ENCODE results near the gene EGFR.
A peak's percentile ranks its signal among the peaks of the same experiment; 100 is the strongest.

The EGFR gene

DNA sequence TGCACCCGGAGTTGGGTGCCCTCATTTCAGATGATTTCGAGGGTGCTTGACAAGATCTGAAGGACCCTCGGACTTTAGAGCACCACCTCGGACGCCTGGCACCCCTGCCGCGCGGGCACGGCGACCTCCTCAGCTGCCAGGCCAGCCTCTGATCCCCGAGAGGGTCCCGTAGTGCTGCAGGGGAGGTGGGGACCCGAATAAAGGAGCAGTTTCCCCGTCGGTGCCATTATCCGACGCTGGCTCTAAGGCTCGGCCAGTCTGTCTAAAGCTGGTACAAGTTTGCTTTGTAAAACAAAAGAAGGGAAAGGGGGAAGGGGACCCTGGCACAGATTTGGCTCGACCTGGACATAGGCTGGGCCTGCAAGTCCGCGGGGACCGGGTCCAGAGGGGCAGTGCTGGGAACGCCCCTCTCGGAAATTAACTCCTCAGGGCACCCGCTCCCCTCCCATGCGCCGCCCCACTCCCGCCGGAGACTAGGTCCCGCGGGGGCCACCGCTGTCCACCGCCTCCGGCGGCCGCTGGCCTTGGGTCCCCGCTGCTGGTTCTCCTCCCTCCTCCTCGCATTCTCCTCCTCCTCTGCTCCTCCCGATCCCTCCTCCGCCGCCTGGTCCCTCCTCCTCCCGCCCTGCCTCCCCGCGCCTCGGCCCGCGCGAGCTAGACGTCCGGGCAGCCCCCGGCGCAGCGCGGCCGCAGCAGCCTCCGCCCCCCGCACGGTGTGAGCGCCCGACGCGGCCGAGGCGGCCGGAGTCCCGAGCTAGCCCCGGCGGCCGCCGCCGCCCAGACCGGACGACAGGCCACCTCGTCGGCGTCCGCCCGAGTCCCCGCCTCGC, at the start of gene EGFR:
Gene EGFR, plus strand, starts transcription at position 657 of the 830 bp plus-strand sequence. CDS start 261 bp downstream, outside the sequence.
- DNase-seq: peak; percentile 28

DNA sequence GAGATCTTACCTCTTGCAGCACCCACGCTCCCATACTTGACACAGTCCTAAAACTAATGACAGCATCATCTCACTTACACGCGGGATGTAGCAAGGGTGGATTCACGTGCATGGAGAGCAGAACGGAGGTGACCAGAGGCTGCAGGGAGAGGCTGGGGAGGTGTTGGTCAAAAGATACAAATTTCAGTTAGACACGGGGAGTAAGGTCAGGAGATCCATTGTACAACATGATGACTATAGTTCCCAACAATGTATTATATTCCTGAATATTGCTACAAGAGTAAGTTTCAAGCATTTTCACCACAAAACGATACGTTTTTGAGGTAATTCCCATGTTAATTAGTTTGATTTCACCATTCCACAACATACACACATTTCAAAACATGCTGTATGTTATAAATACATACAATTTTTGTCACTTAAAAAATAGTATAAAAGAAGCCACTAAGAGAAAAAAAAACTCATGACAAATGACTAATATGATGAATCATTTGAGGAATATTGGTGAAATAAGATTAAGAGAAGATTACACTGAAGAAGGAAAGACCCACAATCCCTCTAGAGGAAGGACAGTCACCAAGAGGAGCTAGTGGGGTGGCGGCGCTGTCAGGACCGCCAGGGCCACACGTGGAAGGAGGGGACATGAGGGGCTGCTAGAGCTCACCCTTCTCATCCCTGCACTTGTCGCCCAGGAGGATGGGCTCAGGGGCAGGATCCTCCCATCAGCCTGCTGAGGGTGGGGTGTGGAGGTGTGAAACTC, 49.4 kb upstream of the EGFR start:
- no peak for DNase-seq

DNA sequence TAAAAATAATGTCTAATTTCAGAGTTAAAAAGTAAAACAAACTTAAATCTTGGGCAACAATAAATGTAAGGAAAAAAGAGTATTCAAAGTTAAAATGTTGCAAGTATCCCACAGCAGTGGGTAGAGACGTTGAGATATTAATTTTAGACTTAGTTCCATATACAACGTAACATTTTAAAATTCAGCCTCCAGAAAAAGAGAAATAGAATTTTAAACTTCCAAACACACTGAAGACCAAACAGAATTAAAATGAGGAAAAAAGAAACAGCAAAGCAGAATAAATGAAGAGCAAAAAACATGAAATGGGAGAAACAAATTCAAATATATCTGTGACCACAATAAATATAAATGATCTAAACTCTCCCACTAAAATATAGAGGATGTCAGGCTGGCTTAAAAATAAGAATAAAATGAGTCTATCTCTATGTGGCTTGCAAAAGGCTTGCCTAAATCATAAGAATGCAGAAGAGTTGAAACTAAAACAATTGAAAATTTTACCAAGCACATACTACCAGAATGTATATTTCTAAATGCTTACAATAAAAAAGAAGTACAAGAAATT, 46.0 kb upstream of the EGFR start:
- DNase-seq: no peak

DNA sequence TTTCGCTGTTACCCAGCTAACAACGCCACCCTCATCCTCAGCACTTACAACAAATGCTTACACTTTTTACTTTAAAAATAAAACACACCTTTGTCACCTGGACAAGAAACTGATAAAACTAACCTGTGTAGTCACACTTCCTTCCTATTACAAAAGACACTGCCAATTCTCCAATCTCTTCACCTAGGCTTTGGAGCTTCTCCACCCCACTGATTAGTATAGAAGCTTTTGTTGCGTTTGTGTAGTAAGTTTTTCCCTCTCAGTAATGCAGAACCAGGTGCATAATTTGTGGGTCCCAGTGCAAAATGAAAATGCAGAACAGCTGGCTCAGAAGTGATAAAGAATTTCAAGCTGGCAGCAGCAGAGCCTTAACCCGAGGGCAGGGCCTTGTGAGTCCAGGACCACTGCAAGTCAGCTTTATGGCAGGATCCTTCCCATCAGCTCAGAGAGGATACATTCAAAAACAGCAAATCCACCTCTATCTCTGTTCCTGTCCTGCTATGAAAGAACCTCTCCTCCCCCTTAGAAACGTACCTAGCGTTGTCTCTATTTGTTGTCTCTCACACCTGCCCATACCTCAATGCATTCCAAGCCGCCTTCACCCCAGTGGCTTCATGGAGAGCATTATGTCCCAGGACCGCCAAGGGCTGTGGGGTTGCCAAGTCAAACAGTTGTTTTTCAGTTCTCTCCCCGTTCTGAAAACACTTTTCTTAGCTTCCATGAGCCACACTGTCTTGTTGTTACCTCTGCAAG, 40.3 kb upstream of the EGFR start:
- DNase-seq: no peak

DNA sequence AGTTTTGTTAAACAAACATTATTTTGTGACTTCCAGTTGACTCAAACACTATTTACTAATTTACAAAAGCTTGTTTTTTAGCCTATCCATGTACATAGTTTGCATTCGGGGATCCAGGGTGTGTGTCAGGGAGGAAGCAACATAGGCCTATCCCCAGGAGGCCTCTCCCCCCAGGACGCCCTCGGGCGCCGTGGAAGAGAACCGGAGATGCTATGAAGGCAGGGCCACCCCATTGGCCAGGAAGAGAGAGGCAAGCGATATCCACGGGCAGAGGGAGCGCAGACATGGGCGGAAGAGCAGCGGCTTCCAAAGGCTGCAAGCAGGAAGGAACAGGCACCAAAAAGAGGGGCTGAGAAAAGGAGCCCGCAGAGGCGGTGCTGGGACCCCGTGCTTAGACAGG, 38.3 kb upstream of the EGFR start:
- DNase-seq: no peak

DNA sequence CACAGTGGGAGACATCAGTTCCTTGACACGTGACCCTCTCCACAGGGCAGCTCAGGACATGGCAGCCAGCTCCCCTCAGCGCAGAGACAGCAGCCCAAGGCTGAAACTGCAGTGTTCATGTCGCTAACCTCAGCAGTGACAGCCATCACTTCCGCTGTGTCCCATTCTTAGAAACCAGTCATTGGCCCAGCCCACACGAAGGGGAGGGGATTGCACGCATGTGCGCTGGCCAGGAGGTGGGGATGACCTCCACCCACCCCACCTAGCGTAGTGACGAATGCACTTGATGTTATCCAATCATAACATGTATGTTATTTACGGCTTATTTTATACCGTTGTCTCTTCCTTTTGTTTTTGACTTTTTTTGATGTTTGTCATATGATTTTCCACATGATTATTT, 36.9 kb upstream of the EGFR start:
- DNase-seq: no peak

DNA sequence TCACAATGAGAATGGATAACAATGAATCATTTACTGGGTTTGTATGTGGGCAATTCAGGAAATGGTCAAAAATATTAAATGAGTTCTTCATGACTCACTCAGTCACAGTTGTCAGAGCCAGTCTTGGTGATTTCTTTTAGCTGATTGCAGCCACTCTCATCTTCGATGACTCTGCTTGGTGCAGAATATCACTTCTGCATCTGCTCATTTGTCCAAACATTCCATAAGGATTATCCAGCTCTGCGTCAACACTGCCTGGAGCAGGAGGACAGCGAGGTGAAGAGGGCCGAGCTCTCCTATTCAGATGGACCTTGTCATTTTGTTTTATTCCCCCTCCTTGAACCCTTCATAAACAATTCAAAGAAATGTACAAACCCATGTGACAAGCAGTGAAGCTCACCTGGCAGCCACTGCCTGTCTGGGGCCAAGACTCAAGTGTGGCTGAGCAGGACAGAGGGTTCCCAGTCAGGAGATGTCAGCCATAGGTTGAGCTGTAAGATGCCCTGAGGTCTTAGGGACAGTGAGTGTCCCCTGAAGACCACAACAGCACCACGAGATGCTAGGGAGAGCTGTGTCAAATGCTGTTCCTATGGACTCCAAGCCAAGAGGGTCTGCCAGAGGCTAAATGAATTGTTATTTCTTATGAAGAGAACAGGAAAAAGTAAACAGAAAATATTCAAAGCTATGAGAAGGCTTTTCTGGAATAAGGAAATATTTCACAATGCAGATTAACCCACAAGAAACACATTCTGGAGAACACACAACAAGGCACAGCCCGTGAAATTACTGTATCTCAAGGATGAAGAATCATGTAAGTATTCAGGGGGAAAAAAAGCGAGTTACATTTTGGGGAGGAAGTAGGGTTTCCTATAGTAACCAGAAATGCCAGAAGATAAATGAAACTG, 33.1 kb upstream of the EGFR start:
- DNase-seq: no peak

DNA sequence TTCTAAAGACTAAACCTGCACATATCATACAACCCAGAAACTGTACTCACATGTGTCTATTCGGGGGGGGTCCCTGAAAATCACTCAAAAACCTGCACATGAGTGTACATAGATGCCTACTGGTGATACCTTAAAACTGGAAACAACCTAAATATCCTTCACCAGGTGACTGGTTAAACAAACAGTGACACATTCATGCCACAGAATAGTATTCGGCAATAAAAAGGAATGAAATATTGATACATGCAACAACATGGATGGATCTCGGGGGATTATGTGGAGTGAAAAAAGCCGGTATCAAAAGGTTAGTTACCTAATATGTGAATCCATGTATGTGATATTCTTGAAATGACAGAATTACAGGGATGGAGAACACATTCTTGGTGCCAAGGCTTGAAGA, 32.1 kb upstream of the EGFR start:
- no peak for DNase-seq

DNA sequence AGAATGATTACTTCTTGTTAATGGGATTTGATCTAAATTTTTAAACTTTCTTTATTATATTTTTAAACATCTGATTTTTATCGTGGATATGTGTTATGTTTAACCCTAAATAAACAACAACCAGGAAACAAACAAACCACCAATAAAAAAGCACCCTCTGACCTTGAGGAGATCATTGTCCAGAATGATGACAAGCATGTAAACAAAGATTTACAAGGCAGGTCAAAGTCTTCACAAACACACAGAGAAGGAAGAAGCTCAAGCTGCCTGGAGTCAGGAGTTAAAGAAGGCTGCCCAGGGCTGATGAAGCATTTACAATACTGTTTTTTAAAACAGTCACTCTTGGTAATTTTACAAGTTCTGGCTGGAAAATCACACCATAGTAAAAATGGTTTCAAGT, 31.0 kb upstream of the EGFR start:
- no peak for DNase-seq

DNA sequence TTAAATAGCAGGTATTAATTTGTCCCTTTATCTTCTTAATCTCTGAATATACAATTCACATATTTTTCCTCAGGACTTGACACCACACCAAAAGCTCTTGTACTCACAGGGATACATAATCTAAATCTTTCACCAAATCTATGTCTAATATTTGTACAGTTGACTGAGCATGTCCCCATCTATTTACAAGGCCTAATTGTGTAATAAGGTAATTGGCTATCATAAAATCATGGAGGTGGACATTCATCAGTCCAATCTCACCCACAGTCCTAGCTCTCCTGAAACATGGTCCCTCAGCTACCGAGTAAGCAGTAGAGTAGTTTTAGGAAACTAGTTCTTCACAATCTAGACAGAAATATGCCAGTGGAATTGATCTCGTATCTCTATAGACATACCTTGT, 30.3 kb upstream of the EGFR start:
- DNase-seq: no peak

DNA sequence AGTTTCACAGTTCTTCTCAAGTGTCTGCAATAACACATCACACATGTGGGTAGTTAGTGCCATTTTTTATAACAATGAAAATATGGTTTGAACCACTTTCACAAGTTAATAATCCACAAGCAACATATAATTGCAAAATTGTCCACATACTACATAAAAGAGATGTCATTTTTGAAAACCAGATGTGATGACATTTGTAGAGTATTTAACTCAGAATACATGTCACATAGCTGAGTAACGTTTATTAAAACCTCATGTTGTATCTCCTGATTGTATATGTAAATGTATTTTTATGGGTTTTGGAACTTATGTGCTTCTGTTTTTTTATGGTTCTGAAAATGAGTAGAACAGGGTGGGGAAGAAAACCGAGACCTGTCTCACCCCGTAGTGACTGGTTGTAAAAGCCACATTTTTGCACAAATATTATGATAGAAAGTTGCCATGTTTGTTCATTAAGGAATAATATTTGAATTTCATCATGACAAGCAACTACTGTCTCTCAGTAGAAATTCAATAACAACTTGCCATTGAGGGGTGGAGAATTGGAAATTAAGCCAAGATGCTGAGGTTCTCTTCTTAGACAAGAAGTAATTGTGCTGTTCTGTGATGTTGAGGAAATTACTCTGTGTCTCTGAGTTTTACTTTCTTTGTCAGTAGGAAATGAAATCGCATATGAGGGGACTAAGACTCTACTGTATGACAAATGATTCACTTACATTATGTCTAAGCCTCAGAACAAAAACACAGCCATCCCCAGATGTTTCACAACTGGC, 29.2 kb upstream of the EGFR start:
- DNase-seq: no peak

DNA sequence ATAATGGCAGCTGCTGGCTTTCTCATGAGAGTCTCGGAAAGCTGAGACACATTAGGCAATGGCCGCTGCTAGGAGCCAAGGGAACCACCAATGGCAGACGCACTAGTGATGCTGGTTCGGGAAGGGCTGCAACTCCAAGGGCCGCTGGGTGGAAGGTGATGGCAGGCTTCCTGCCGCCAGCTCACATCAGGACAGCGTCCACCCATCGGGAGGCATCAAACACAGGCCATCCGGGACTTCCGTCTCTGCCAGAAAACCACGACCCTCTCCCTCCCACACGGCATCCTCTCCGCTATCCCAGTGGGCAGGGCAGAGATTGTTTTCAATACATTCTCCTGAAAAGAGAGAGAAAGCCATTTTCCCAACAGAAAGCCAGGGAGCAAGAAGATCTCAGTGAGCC, 27.5 kb upstream of the EGFR start:
- no peak for DNase-seq

DNA sequence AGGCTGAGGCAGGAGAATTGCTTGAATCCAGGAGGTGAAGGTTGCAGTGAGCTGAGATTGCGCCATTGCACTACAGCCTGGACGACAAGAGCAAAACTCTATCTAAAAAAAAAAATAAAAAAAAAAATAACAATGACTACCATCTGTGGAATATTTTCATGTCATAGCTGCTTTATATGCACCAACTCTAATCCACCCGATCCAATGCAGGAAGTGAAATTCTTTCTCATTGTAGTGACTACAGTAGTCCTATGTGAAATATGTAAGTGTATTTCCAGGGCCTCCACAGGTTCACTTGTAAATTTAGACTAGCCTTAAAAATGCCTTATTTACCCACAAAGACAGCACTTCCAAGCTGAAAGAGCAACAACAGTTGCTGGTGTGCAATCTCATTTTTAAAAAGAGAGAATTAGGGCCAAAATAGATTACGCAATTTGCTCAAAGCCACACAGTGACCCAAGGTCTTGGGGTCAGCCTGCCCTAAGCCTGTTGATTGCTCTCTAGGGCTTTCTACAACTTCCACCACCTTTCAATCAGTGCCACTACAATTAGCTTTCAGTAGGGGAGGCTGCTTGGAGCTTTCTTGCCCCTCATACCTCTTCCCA, 25.8 kb upstream of the EGFR start:
- no peak for DNase-seq

DNA sequence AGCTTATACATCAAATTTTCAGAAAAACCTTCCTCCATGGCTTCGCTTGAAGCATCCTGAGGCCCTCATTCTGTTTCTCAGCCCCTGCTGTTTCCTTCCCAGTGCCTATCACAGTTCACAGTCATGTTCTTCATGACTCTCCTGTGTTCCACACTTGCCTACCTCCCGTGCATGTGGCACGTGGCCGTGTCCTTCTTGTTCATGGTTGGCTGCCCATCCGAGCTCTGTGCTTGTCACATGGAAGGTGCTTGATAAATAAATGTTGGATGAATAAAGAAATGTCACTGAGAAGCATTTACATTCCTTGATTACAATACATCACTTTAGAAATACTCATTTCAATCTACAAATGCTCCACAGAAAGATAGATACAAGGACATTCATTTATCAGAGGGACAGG, 23.7 kb upstream of the EGFR start:
- no peak for DNase-seq

DNA sequence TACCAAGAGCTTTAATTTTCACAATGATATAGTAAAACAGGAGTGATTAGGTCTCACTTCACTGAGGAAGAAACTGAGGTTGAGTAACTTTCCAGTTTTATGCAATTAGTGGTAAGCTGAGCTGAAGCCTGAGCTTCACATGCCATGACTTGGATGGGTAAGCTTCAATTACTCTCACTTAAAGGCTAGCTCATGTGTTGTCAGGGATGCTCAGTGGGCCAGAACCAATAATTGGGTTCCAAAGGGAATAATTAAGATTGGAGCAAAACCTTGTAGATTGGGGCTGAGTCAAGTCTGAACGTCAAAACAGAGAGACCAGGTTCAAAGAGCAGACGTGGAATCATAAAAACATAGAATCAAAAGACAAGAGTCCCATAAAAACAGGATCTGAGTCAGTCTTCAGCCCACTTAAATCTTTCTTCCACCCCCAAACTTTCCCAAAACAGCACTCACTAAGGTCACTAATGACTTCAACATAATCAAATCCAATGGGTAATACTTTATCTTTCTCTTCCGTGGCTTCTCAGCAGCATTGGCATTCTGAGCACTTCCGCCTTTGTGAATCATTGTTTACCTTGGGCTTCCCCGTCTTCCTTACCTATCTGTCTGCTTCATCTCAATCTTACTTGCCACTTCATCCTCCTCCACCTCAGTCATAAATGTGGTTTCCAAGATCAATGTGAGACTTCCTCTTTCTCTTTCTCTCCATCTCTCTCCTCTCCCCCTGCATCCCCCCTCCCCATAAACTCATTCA, 23.0 kb upstream of the EGFR start:
- no peak for DNase-seq

DNA sequence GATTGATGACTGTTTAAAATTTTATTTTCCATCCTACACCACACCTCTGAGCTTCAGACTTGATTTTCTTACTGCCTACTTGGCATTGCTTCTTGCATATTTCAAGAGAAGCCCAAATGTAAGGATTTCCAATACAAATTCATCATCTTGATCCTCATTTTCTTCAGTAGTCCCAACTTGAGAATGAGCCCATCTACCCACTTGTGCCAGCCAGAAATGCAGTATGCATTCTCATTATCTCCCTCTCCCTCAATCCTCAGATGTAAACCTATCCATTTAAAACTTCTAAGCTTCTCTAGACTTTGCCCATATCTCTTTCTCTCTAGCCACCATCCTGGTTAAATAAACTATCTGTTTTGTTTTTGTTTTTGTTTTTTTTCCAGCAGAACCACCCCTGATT, 22.4 kb upstream of the EGFR start:
- no peak for DNase-seq

DNA sequence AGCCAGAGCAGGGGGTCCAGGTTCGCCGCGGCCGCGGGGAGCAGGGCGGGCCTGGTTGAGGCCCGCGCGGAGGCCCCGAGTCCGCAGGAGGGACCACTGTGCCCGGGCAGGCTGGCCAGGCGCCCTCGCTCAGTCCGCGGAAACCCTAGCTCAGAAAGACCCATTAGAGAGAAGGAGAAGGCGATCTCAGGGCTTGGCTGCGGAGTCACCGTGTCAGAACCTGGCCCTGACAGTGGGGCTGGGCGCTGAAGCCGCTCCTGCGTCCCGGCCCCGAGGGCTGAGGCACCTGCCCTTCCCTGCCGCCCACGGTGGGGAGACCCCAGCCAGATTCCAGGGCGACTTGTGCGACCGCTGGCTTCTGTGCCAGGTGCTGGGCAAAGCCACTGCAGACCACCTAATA, 14.2 kb upstream of the EGFR start:
- DNase-seq: no peak

DNA sequence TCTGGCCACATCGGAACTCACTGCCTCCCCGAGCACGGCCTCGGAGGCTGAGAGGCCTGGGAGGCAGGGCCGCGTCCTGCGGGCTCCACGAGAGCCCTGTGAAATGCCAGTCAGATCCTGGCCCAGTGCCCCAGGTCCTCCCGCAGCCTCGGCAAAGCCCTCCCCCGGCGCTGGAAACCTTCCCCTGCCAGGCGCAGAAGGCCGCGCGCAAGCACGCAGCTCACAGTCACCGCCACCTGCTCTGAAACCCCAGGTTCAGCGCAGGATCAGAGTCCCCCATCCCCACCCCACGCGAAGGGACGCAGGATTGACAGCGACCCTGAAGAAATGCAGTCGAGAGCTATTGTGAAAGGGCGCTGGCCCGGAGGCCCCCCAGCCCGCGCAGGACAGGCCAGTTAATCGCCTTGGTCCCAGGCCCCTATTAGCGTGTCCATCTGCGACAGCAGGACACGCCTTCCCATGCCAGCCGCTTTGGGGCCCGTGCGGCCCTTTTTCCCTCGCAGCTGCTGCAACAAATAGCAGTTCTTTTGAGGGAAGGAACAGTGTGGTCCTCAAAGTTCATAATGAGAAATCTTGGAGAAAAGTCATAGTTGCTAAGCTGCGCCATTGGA, 13.5 kb upstream of the EGFR start:
- DNase-seq: no peak

DNA sequence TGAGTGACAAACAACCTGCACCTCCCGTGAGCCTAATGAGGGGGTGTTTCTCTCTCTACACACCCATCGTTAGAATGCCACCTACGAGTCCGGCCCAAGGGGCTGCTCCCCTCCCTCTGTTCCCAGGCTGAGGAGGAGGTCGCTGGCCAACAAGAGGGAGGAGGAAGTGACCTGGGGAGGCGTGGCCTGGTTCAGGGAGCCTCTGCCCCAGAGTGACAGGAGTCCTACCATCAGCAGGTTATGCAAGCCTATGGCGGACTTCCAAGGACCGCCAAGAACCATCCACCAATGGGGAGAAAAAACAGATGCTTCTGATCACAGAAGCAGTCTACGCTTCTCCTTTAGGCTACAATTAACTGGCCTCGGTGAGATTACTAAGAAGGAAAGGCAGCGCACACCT, 12.3 kb upstream of the EGFR start:
- no peak for DNase-seq

DNA sequence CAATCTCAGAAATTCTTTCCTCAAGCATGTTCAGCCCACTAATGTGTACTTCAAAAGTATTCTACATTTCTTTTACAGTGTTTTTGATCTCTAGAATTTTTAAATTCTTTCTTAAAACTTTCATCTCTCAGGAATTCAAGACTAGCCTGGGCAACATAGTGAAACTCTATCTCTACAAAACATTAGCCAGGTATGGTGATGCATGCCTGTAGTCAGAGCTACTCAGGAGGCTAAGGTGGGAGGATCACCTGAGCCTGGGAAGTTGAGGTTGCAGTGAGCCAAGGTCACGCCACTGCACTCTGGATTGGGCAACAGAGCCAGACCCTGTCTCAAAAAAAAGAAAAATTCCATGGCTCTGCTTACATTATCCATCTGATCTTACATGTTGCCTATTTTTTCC, 5.0 kb upstream of the EGFR start:
- DNase-seq: no peak

All from NCI-H774 (cell line).